Mesodermal cell (in vitro differentiated cells): ENCODE results near the gene MACROD2.
"Not testable (repeated sequence)": the region's sequence is repeated elsewhere in the genome, so short reads cannot be mapped to it uniquely, and the experiment has no call there.

Source experiments
- H3K27ac ChIP-seq: 2 replicates; pipeline ENCODE4 v1.7.0; 2013; ENCODE audit warnings: mild to moderate bottlenecking, low read depth, low read length, moderate library complexity; ENCODE audit not compliant: severe bottlenecking
- H3K36me3 ChIP-seq: 2 replicates; pipeline ENCODE4 v1.7.1; 2013; ENCODE audit warnings: mild to moderate bottlenecking, low read length, moderate library complexity; ENCODE audit not compliant: control insufficient read depth, insufficient read depth
- H3K4me1 ChIP-seq: one replicate; pipeline ENCODE4 v1.7.1; 2013; ENCODE audit warnings: mild to moderate bottlenecking, low read length; ENCODE audit not compliant: insufficient read depth, control insufficient read depth, poor library complexity, severe bottlenecking
- H3K4me3 ChIP-seq: 2 replicates; pipeline ENCODE4 v1.7.0; 2013; ENCODE audit warnings: low read length, control low read depth, mild to moderate bottlenecking; ENCODE audit not compliant: insufficient read depth, poor library complexity, severe bottlenecking; ENCODE audit errors: extremely low read depth
- H3K9me3 ChIP-seq: 2 replicates; pipeline ENCODE4 v1.7.1; 2013; ENCODE audit warnings: mild to moderate bottlenecking, low read length, moderate library complexity; ENCODE audit not compliant: control insufficient read depth
- WGBS, 2 experiments: methylation state at CpG; one replicate each; pipeline ENCODE4 v1.1.5; 2013; ENCODE audit warnings: missing lambda C conversion rate in 2 of 2; ENCODE audit not compliant: insufficient coverage in 2 of 2; 5-methylcytosine and 5-hydroxymethylcytosine counted together

MACROD2 gene

GRCh38 chr20:15140286-15140685 is 1145.0 kb downstream of the MACROD2 start:
- no peaks in the 10 kb centered on the region for H3K4me1 ChIP-seq
- WGBS, 2 experiments, result no CpG with 5 or more reads among the region's 2 CpGs
- no peaks in the 10 kb centered on the region for H3K9me3 ChIP-seq
- H3K27ac ChIP-seq, result no peak overlapping the region
- H3K36me3 ChIP-seq, result no peaks in the 10 kb centered on the region
- no peak overlapping the region for H3K4me3 ChIP-seq

- H3K4me1 ChIP-seq, H3K4me3 ChIP-seq, H3K9me3 ChIP-seq, H3K27ac ChIP-seq, H3K36me3 ChIP-seq: not testable (repeated sequence)
- no CpG with 5 or more reads among the region's 1 CpG for WGBS, 2 experiments
Observed at GRCh38 chr20:15140940-15141339, 1145.6 kb downstream of the MACROD2 start.

GRCh38 chr20:15141861-15142260 is 1146.5 kb downstream of the MACROD2 start:
- Histone ChIP-seq H3K36me3 (no peaks in the 10 kb centered on the region), H3K4me1 (no peaks in the 10 kb centered on the region), H3K27ac (no peak overlapping the region), H3K4me3 (no peak overlapping the region), H3K9me3 (no peaks in the 10 kb centered on the region)
- 78 to 80% methylated on average over 1 to 2 of the region's 4 CpGs for WGBS, 2 experiments

- Histone ChIP-seq H3K27ac (no peak overlapping the region), H3K4me3 (no peak overlapping the region), H3K4me1 (no peaks in the 10 kb centered on the region), H3K36me3 (no peaks in the 10 kb centered on the region), H3K9me3 (no peaks in the 10 kb centered on the region)
- WGBS, 2 experiments, result no CpG with 5 or more reads among the region's 1 CpG
Observed at GRCh38 chr20:15143478-15143877, 1148.2 kb downstream of the MACROD2 start.

- WGBS, 2 experiments, result 83 to 100% methylated on average over 1 of the region's 3 CpGs
- H3K36me3 ChIP-seq, result no peaks in the 10 kb centered on the region
- no peak overlapping the region for H3K27ac ChIP-seq
- H3K9me3 ChIP-seq, result no peaks in the 10 kb centered on the region
- H3K4me3 ChIP-seq, result no peak overlapping the region
- no peaks in the 10 kb centered on the region for H3K4me1 ChIP-seq
Observed at GRCh38 chr20:15144916-15145315, 1149.6 kb downstream of the MACROD2 start.

- 83 to 100% methylated on average over 1 of the region's 2 CpGs for WGBS, 2 experiments
- Histone ChIP-seq H3K9me3 (no peaks in the 10 kb centered on the region), H3K4me3 (no peak overlapping the region), H3K27ac (no peak overlapping the region), H3K36me3 (no peaks in the 10 kb centered on the region), H3K4me1 (no peaks in the 10 kb centered on the region)
Observed at GRCh38 chr20:15146948-15147347, 1151.6 kb downstream of the MACROD2 start.

- 50 to 65% methylated on average over 1 to 2 of the region's 2 CpGs for WGBS, 2 experiments
- no peaks in the 10 kb centered on the region for H3K9me3 ChIP-seq
- H3K27ac ChIP-seq, result no peak overlapping the region
Observed at GRCh38 chr20:15154070-15154469, 1158.8 kb downstream of the MACROD2 start.

DNA sequence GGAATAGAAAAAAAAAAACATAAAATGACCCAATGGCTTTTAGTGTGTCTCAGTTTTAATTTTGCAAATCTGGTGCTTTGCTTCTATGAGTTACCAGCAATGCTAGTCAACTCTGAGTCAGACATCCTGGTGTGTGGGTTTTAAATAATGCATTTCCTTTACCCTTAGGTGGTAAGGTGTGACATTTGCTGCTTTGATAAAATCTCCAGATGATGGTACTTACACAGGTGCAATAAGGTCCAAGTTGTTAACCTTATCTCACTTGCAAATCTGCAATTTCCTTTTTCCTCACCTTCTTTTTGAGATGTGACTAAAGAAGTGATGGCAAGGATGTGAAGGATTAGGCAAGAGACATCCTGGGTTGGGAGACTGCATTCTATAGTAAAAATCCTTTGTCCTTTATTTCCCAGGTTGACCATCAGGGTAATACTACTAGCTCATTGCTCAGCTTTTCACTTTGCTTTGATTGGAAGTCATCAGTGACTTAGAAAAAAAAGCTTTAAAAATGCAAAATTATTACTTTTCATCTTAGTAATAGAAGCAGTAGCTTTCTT is 1160.6 kb downstream of the MACROD2 start:
- no peak overlapping the region for H3K4me3 ChIP-seq
- H3K9me3 ChIP-seq, result no peaks in the 10 kb centered on the region
- H3K4me1 ChIP-seq, result no peaks in the 10 kb centered on the region
- no peaks in the 10 kb centered on the region for H3K36me3 ChIP-seq
- H3K27ac ChIP-seq, result no peak overlapping the region

More at GRCh38 chr20:15154070-15154469, 1158.8 kb downstream of the MACROD2 start:
- no peaks in the 10 kb centered on the region for H3K36me3 ChIP-seq
- H3K4me1 ChIP-seq, result no peaks in the 10 kb centered on the region
- no peak overlapping the region for H3K4me3 ChIP-seq

DNA sequence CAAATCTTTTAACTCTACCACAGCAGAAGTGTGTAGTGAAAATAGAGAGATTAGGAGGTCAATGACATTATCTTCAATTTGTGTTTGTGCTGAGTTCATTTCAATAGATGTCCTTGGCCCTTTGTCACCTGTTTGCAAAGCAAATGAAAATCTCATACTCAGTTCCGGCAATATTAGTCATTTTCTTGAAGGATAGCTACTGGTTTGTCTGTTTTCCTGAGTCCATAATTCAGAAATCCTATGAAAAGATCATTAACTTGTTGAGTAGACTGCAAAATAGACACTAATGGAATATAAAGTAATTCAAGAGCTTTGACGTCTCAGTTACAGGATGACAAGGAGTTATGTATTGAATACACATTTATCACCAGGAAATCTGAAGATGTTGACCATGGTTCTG is 1163.2 kb downstream of the MACROD2 start:
- H3K36me3 ChIP-seq, result no peaks in the 10 kb centered on the region
- no peak overlapping the region for H3K4me3 ChIP-seq
- H3K4me1 ChIP-seq, result no peaks in the 10 kb centered on the region
- no peak overlapping the region for H3K27ac ChIP-seq
- H3K9me3 ChIP-seq, result no peaks in the 10 kb centered on the region
- no CpG with 5 or more reads among the region's 2 CpGs for WGBS, 2 experiments

- no peak overlapping the region for H3K4me3 ChIP-seq
- H3K9me3 ChIP-seq, result no peaks in the 10 kb centered on the region
- no peak overlapping the region for H3K27ac ChIP-seq
- no peaks in the 10 kb centered on the region for H3K36me3 ChIP-seq
- no peaks in the 10 kb centered on the region for H3K4me1 ChIP-seq
- 90 to 96% methylated on average over 4 to 5 of the region's 6 CpGs for WGBS, 2 experiments
Observed at GRCh38 chr20:15162079-15162647, 1166.8 kb downstream of the MACROD2 start.

- Histone ChIP-seq H3K27ac (no peak overlapping the region), H3K9me3 (no peaks in the 10 kb centered on the region), H3K4me3 (no peak overlapping the region), H3K4me1 (no peaks in the 10 kb centered on the region), H3K36me3 (no peaks in the 10 kb centered on the region)
Observed at GRCh38 chr20:15163632-15164031, 1168.3 kb downstream of the MACROD2 start.
